ENCODE data around the gene KIF18A.
"Not testable (repeated sequence)": the region's sequence is repeated elsewhere in the genome, so short reads cannot be mapped to it uniquely, and the experiment has no call there.

KIF18A gene

GRCh38 chr11:28106353-28107043, 1.5 kb downstream of the KIF18A start:
- no peak for DNase-seq (ENCODE audit: low spot score)

- no peak for DNase-seq (ENCODE audit: low spot score)
Observed at GRCh38 chr11:28105869-28106268, 2.1 kb downstream of the KIF18A start.

GRCh38 chr11:28104984-28105383, 3.0 kb downstream of the KIF18A start:
- DNase-seq (ENCODE audit: low spot score), result no peak

GRCh38 chr11:28104425-28104824, 3.5 kb downstream of the KIF18A start:
- no peak for DNase-seq (ENCODE audit: low spot score)

GRCh38 chr11:28102300-28102699, 5.7 kb downstream of the KIF18A start:
- DNase-seq (ENCODE audit: low spot score), result not testable (repeated sequence)

GRCh38 chr11:28100665-28101064, 7.3 kb downstream of the KIF18A start:
- no peak for DNase-seq (ENCODE audit: low spot score)

- DNase-seq (ENCODE audit: low spot score), result no peak
Observed at GRCh38 chr11:28099715-28100114, 8.2 kb downstream of the KIF18A start.

GRCh38 chr11:28098257-28098656, 9.7 kb downstream of the KIF18A start:
- no peak for DNase-seq (ENCODE audit: low spot score)

- DNase-seq (ENCODE audit: low spot score), result no peak
Observed at GRCh38 chr11:28092786-28093185, 15.2 kb downstream of the KIF18A start.

GRCh38 chr11:28090052-28090749, 17.8 kb downstream of the KIF18A start:
- no peak for DNase-seq (ENCODE audit: low spot score)

- DNase-seq (ENCODE audit: low spot score), result no peak
Observed at GRCh38 chr11:28089378-28089777, 18.6 kb downstream of the KIF18A start.

GRCh38 chr11:28087693-28088092, 20.3 kb downstream of the KIF18A start:
- not testable (repeated sequence) for DNase-seq (ENCODE audit: low spot score)

- DNase-seq (ENCODE audit: low spot score), result not testable (repeated sequence)
Observed at GRCh38 chr11:28087192-28087591, 20.8 kb downstream of the KIF18A start.

- DNase-seq (ENCODE audit: low spot score), result peak; percentile 48
Observed at GRCh38 chr11:28086569-28086968, 21.4 kb downstream of the KIF18A start.

- no peak for DNase-seq (ENCODE audit: low spot score)
Observed at GRCh38 chr11:28083118-28083517, 24.8 kb downstream of the KIF18A start.

- no peak for DNase-seq (ENCODE audit: low spot score)
Observed at GRCh38 chr11:28077521-28077920, 30.4 kb downstream of the KIF18A start.

GRCh38 chr11:28072321-28072720, 35.6 kb downstream of the KIF18A start:
- DNase-seq (ENCODE audit: low spot score), result no peak

GRCh38 chr11:28071305-28071704, 36.7 kb downstream of the KIF18A start:
- no peak for DNase-seq (ENCODE audit: low spot score)

- no peak for DNase-seq (ENCODE audit: low spot score)
Observed at GRCh38 chr11:28058333-28058732, 49.6 kb downstream of the KIF18A start.

- no peak for DNase-seq (ENCODE audit: low spot score)
Observed at GRCh38 chr11:28054821-28055220, 53.1 kb downstream of the KIF18A start.

- no peak for DNase-seq (ENCODE audit: low spot score)
Observed at GRCh38 chr11:28049338-28050216, 58.4 kb downstream of the KIF18A start.

GRCh38 chr11:28048812-28049211, 59.1 kb downstream of the KIF18A start:
- DNase-seq (ENCODE audit: low spot score), result no peak
